ENCODE data around the gene ZNF608. TPM values are rescaled to one million over a fixed set of nuclear protein-coding genes. Genes with fewer than 3 reads are reported as not detected.

The ZNF608 gene
- total RNA-seq, 1 donor from 2014 or later: 65.6 TPM

DNA sequence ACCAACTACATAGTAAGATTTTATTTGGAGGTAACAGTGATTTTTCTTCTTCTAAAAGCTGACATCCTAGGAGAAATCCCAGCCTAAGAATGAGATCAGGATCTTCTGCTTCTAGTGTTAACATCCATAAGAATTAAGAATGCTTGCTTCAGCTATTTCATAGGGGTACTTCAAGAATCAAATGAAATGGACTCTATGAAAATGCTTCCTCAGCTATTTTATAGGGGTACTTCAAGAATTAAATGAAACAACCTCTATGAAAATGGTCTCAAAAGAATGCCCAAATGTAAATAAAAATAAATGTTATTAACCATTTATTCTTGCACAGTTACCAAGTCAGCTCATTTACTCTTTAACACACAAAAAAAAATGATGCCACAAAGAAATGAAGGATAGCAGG, 31.5 kb downstream of the ZNF608 start:
- peaks cover 37% of the 10 kb centered on the region for H3K4me1 Mint-ChIP-seq (ENCODE audit: unreplicated experiment)
- DNase-seq (ENCODE audit: extremely low spot score, unreplicated experiment): no peak
- H3K27ac Mint-ChIP-seq (ENCODE audit: unreplicated experiment): no peak overlapping the region
- H3K4me3 Mint-ChIP-seq (ENCODE audit: unreplicated experiment): no peak overlapping the region
- no peaks in the 10 kb centered on the region for H3K27me3 Mint-ChIP-seq (ENCODE audit: unreplicated experiment)
- TF ChIP-seq, protein P1, sequence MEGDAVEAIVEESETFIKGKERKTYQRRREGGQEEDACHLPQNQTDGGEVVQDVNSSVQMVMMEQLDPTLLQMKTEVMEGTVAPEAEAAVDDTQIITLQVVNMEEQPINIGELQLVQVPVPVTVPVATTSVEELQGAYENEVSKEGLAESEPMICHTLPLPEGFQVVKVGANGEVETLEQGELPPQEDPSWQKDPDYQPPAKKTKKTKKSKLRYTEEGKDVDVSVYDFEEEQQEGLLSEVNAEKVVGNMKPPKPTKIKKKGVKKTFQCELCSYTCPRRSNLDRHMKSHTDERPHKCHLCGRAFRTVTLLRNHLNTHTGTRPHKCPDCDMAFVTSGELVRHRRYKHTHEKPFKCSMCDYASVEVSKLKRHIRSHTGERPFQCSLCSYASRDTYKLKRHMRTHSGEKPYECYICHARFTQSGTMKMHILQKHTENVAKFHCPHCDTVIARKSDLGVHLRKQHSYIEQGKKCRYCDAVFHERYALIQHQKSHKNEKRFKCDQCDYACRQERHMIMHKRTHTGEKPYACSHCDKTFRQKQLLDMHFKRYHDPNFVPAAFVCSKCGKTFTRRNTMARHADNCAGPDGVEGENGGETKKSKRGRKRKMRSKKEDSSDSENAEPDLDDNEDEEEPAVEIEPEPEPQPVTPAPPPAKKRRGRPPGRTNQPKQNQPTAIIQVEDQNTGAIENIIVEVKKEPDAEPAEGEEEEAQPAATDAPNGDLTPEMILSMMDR (IDR thresholded peaks at IDR 0.05): no peak
- peaks cover 19% of the 10 kb centered on the region for H3K36me3 Mint-ChIP-seq (ENCODE audit: unreplicated experiment)
- H3K9me3 Mint-ChIP-seq (ENCODE audit: unreplicated experiment): no peaks in the 10 kb centered on the region

DNA sequence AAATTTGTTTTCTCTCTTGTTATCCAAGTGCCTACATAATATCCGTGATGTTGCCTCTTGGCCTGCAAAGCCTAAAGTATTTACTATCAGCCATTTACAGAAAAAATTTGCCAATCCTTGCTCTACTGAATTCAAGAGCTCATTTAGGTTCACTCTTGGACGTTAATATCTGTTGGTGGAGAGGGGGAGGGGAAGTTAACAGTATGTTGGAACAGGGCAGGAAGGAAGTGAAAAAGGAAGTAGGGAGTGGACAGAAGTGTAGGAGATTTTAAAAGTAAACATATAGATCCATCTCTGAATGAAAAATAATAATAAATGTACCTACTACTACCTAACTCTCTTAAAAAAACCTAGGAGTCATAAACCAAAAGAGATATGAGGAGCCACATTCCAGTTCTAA, 32.8 kb downstream of the ZNF608 start:
- Mint-ChIP-seq H3K36me3 (ENCODE audit: unreplicated experiment) (peaks cover 17% of the 10 kb centered on the region), H3K27ac (ENCODE audit: unreplicated experiment) (no peak overlapping the region), H3K9me3 (ENCODE audit: unreplicated experiment) (no peaks in the 10 kb centered on the region), H3K4me3 (ENCODE audit: unreplicated experiment) (no peak overlapping the region), H3K4me1 (ENCODE audit: unreplicated experiment) (peaks cover 43% of the 10 kb centered on the region), H3K27me3 (ENCODE audit: unreplicated experiment) (no peaks in the 10 kb centered on the region)
- TF ChIP-seq, protein P1 (IDR thresholded peaks at IDR 0.05): no peak
- no peak for DNase-seq (ENCODE audit: extremely low spot score, unreplicated experiment)

DNA sequence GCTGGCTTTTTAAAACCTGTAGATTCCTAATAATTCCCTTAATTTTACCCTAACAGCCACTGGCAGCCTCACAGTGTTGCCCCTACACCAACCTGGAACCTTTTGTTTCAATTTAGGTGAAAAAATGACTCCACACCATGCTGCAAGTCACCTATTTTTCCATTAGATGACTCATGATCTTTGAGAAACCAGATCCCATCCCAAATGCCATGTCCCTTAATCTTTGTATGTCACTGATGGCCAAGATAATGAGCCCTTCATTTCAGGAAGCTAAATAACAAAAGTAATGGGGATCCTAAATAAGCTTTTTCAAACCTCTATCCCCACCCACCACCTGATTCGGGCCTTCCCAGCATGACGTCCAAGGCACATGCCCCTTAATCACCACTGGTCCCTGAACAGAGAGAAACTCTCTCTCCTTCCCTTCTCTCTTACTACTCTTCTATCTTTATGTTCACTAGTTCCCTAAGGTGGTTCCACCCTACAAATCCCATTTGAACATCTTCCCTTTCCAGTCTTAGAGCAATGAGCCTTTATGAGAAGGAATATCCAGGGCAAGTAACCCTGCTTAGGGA, 33.6 kb downstream of the ZNF608 start:
- H3K4me3 Mint-ChIP-seq (ENCODE audit: unreplicated experiment): no peak overlapping the region
- TF ChIP-seq, protein P1 (IDR thresholded peaks at IDR 0.05): no peak
- no peak overlapping the region for H3K27ac Mint-ChIP-seq (ENCODE audit: unreplicated experiment)
- peaks cover 46% of the 10 kb centered on the region for H3K4me1 Mint-ChIP-seq (ENCODE audit: unreplicated experiment)
- no peaks in the 10 kb centered on the region for H3K27me3 Mint-ChIP-seq (ENCODE audit: unreplicated experiment)
- DNase-seq (ENCODE audit: extremely low spot score, unreplicated experiment): no peak
- peaks cover 11% of the 10 kb centered on the region for H3K36me3 Mint-ChIP-seq (ENCODE audit: unreplicated experiment)
- H3K9me3 Mint-ChIP-seq (ENCODE audit: unreplicated experiment): no peaks in the 10 kb centered on the region

DNA sequence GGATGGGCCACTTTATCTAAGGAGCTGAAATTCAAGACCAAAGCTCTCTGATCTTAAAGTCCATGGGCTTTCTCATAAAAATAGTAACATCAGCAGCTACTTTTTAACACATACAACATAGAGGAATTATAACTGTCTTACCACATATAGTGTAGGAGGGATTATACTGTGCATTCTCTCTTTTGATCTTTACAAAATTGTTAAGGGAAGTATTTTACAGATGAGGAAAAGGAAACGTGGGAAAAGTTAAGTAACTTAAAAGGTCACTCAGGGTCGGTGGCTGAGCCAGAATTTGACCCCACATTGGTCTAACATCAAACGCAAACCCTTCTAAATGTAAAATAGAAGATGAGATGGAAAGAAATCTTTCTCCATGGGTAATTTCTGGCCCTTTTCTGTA, 38.4 kb downstream of the ZNF608 start:
- H3K4me1 Mint-ChIP-seq (ENCODE audit: unreplicated experiment): peaks cover 71% of the 10 kb centered on the region
- no peak for DNase-seq (ENCODE audit: extremely low spot score, unreplicated experiment)
- H3K27me3 Mint-ChIP-seq (ENCODE audit: unreplicated experiment): no peaks in the 10 kb centered on the region
- TF ChIP-seq, protein P1 (IDR thresholded peaks at IDR 0.05): no peak
- peaks cover 9% of the 10 kb centered on the region for H3K36me3 Mint-ChIP-seq (ENCODE audit: unreplicated experiment)
- H3K27ac Mint-ChIP-seq (ENCODE audit: unreplicated experiment): no peak overlapping the region
- H3K9me3 Mint-ChIP-seq (ENCODE audit: unreplicated experiment): no peaks in the 10 kb centered on the region
- no peak overlapping the region for H3K4me3 Mint-ChIP-seq (ENCODE audit: unreplicated experiment)

DNA sequence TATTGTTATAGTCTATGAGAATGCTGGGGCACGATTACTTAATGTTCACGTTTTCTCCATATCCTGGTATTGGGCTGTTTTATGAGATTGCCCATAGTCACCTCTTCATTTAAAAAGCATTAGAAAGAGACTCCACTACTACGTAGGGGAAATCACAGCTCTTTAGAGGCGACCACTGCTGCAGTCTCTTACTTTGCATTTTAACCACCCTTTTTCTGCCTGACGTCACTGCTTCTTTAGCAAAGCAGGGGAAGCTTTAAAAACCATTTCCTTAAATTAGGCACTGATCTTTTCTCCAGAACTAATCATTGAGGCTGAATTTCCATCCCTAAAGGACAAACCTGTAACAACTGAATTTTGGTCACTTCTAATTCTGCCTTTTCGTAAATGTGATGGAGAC, 38.9 kb downstream of the ZNF608 start:
- no peaks in the 10 kb centered on the region for H3K27me3 Mint-ChIP-seq (ENCODE audit: unreplicated experiment)
- no peak overlapping the region for H3K4me3 Mint-ChIP-seq (ENCODE audit: unreplicated experiment)
- H3K27ac Mint-ChIP-seq (ENCODE audit: unreplicated experiment): peak overlapping the region; percentile 59
- TF ChIP-seq, protein P1 (IDR thresholded peaks at IDR 0.05): no peak
- no peak for DNase-seq (ENCODE audit: extremely low spot score, unreplicated experiment)
- H3K9me3 Mint-ChIP-seq (ENCODE audit: unreplicated experiment): no peaks in the 10 kb centered on the region
- H3K36me3 Mint-ChIP-seq (ENCODE audit: unreplicated experiment): peaks cover 9% of the 10 kb centered on the region
- H3K4me1 Mint-ChIP-seq (ENCODE audit: unreplicated experiment): peaks cover 72% of the 10 kb centered on the region

Measured in osteocyte (in vitro differentiated cells).